Type B pancreatic cell (in vitro differentiated cells): ENCODE measurements around the gene RAP1GAP2. TPM values are rescaled to one million over a fixed set of nuclear protein-coding genes. Genes with fewer than 3 reads are reported as not detected.
"Not testable (repeated sequence)": the region's sequence is repeated elsewhere in the genome, so short reads cannot be mapped to it uniquely, and the experiment has no call there.

Source experiments
- DNase-seq: peaks from one replicate; pipeline ENCODE4 v3.0.0; 2021; ENCODE audit warnings: mixed read lengths; ENCODE audit not compliant: unreplicated experiment; ENCODE audit errors: extremely low spot score
- H3K27ac Mint-ChIP-seq: 2 replicates; pipeline ENCODE4 v1.8.0; 2021; ENCODE audit warnings: mild to moderate bottlenecking, mixed read lengths
- H3K27me3 Mint-ChIP-seq: 2 replicates; pipeline ENCODE4 v1.8.0; 2021; ENCODE audit warnings: mixed read lengths
- H3K36me3 Mint-ChIP-seq: 2 replicates; pipeline ENCODE4 v1.8.0; 2021; ENCODE audit warnings: mixed read lengths
- H3K4me1 Mint-ChIP-seq: one replicate; pipeline ENCODE4 v1.8.0; 2021; ENCODE audit warnings: mixed read lengths; ENCODE audit not compliant: unreplicated experiment
- H3K4me3 Mint-ChIP-seq: 2 replicates; pipeline ENCODE4 v1.8.0; 2021; ENCODE audit warnings: mild to moderate bottlenecking, mixed read lengths
- H3K9me3 Mint-ChIP-seq: 2 replicates; pipeline ENCODE4 v1.8.0; 2021; ENCODE audit warnings: mixed read lengths
- CTCF ChIP-seq: fragments of 200-600 bp; sonication (generic); conservative IDR thresholded peaks from 2 replicates; pipeline ENCODE4 v1.5.0; 2021; ENCODE audit warnings: antibody characterized with exemption, mild to moderate bottlenecking
- total RNA-seq: library from RNA; stranded (reverse); gene quantifications from 2 replicates; pipeline ENCODE4 v1.2.1, GENCODE V29; 2021; ENCODE audit warnings: low replicate concordance

RAP1GAP2 gene
- total RNA-seq, 1 donor from 2014 or later: 49.7 TPM

- H3K4me1 Mint-ChIP-seq: peaks cover 5% of the 10 kb centered on the region
- H3K4me3 Mint-ChIP-seq: no peak overlapping the region
- no peaks in the 10 kb centered on the region for H3K9me3 Mint-ChIP-seq
- H3K27ac Mint-ChIP-seq: no peak overlapping the region
- no peak for DNase-seq
- no peak for TF ChIP-seq CTCF
- H3K36me3 Mint-ChIP-seq: no peaks in the 10 kb centered on the region
- no peaks in the 10 kb centered on the region for H3K27me3 Mint-ChIP-seq
Measured at GRCh38 chr17:2816688-2817087, 20.4 kb downstream of the RAP1GAP2 start.

- not testable (repeated sequence) for H3K4me1 Mint-ChIP-seq, H3K27ac Mint-ChIP-seq, DNase-seq, H3K27me3 Mint-ChIP-seq, H3K9me3 Mint-ChIP-seq, H3K36me3 Mint-ChIP-seq, H3K4me3 Mint-ChIP-seq
Measured at GRCh38 chr17:2819294-2819693, 23.1 kb downstream of the RAP1GAP2 start.

- no peaks in the 10 kb centered on the region for H3K27me3 Mint-ChIP-seq
- no peak for TF ChIP-seq CTCF
- H3K4me1 Mint-ChIP-seq: peaks cover 5% of the 10 kb centered on the region
- no peaks in the 10 kb centered on the region for H3K9me3 Mint-ChIP-seq
- H3K27ac Mint-ChIP-seq: no peak overlapping the region
- no peak for DNase-seq
- no peaks in the 10 kb centered on the region for H3K36me3 Mint-ChIP-seq
- H3K4me3 Mint-ChIP-seq: no peak overlapping the region
Measured at GRCh38 chr17:2819921-2820501, 23.8 kb downstream of the RAP1GAP2 start.

GRCh38 chr17:2821868-2822267 lies 25.6 kb downstream of the RAP1GAP2 start:
- Mint-ChIP-seq H3K36me3 (no peaks in the 10 kb centered on the region), H3K27me3 (peaks cover 6% of the 10 kb centered on the region)

GRCh38 chr17:2822358-2822757 lies 26.1 kb downstream of the RAP1GAP2 start:
- Mint-ChIP-seq H3K4me1 (no peaks in the 10 kb centered on the region), H3K9me3 (no peaks in the 10 kb centered on the region), H3K4me3 (no peak overlapping the region), H3K36me3 (no peaks in the 10 kb centered on the region), H3K27me3 (peaks cover 8% of the 10 kb centered on the region), H3K27ac (no peak overlapping the region)
- no peak for TF ChIP-seq CTCF
- DNase-seq: no peak

More at GRCh38 chr17:2821868-2822267, 25.6 kb downstream of the RAP1GAP2 start:
- Mint-ChIP-seq H3K4me1 (no peaks in the 10 kb centered on the region), H3K27ac (no peak overlapping the region), H3K4me3 (no peak overlapping the region), H3K9me3 (no peaks in the 10 kb centered on the region)
- no peak for TF ChIP-seq CTCF
- DNase-seq: no peak

- Mint-ChIP-seq H3K27me3 (peaks cover 8% of the 10 kb centered on the region), H3K4me3 (no peak overlapping the region), H3K27ac (no peak overlapping the region), H3K9me3 (no peaks in the 10 kb centered on the region), H3K4me1 (no peaks in the 10 kb centered on the region), H3K36me3 (no peaks in the 10 kb centered on the region)
- DNase-seq: no peak
- TF ChIP-seq CTCF: no peak
Measured at GRCh38 chr17:2825253-2825970, 29.2 kb downstream of the RAP1GAP2 start.
